GM10266 (cell line): Measurements from ENCODE around the gene PARD3B.
"Not testable (repeated sequence)": the region's sequence is repeated elsewhere in the genome, so short reads cannot be mapped to it uniquely, and the experiment has no call there.

Experiments
- DNase-seq: peaks from one replicate; pipeline ENCODE4 v3.0.0; 2012; ENCODE audit errors: extremely low spot score
- CTCF ChIP-seq: IDR thresholded peaks from 2 replicates; pipeline ENCODE4 v1.5.1; 2012; ENCODE audit warnings: mild to moderate bottlenecking, low read depth; ENCODE audit not compliant: control insufficient read depth, insufficient read depth; ENCODE audit errors: missing control alignments

The PARD3B gene

GRCh38 chr2:205475416-205475768 lies 930.1 kb downstream of the PARD3B start:
- TF ChIP-seq CTCF: no peak
- no peak for DNase-seq

DNA sequence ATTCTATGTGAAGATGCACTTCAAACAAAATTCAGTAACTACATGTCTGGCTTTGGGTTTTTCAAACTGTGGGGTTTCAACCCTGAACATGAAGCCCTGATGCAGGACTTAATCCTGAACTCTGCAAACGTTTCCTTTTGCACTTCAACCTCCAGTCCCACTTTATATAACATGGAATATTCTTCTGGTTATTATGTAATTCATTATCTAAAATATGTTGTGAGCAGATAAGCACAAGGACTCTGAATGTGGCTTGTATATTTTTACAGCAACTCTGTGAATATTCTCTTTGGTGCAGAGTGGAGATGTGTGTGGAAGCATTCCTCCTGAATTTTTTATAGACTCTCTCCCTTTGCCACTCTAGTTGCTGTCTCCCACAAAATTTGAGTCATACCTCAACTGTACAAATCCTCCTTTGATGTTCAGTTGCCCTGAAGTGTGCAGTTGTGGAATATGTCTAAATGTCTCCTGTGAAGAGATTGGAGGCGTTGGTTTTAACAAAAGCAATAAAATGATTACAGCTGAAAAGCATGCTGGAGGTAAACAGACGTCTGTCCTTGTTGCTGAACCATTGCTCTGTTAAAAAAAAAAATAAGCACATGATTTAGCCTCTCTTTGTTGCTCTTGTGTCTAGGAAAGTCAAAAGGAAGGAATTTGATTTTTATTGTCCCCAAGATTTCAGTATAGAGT lies 931.9 kb downstream of the PARD3B start:
- DNase-seq: no peak
- no peak for TF ChIP-seq CTCF

DNA sequence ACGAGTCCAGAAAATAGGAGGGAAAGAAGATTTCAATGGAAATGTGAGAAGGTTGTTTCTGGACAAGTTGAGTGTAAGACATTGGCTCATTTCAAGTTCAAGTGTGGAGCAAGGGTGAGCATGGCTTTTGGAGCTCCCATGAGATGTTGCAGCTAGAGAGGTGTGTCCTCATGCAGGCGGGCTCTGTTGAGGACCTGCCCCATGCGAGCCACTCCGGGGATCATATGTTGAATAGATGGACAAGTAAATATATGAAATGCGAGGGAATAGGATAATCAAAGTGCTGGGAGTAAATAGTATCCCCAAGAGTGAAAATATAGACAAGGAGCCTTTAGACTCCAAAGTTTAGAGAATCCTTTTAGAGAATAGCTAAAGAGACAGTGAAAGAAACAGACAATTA lies 936.6 kb downstream of the PARD3B start:
- no peak for DNase-seq
- no peak for TF ChIP-seq CTCF

- no peak for DNase-seq
- no peak for TF ChIP-seq CTCF
These were observed 937.3 kb downstream of the PARD3B start for GRCh38 chr2:205482399-205483081.

GRCh38 chr2:205483095-205483494 lies 937.8 kb downstream of the PARD3B start:
- no peak for TF ChIP-seq CTCF
- no peak for DNase-seq

DNA sequence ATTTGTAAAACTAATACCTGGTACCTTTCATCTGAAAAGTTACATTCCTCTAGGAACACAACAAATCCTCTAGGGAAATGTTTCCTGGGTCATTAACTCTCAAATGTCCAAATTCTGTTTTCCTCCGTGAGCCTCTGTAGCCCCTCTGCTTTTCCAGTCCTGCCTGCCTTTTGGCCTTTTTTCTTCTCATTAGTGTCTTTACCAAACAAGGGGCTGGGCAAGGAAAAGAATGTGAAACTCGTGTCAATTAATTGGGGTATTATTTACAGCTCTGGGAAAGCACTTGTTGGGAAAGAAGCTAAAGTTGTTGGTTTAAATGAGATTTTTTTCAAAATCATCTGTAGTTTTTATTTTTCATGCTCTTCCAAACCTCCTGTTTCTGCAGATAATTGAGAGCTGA lies 938.9 kb downstream of the PARD3B start:
- no peak for TF ChIP-seq CTCF
- DNase-seq: no peak

DNA sequence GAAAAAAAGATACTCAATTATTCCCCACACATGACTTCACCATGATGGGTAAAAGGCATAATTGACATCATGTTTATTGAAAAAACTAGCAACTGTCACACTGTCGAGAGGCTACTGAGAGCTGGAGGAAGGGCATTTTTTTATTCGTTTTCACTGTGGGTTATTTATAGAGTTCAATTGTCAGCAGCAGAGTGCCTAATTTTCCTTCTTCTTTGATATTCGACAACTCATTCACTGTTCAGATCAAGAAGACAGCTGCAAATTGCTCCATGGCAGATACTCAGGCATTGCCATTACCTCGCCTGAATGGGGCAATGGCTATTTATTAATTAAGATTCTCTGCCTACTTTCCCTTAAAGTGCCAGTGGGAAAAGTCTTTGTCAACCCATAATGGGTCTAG lies 939.5 kb downstream of the PARD3B start:
- no peak for DNase-seq
- TF ChIP-seq CTCF: no peak

DNA sequence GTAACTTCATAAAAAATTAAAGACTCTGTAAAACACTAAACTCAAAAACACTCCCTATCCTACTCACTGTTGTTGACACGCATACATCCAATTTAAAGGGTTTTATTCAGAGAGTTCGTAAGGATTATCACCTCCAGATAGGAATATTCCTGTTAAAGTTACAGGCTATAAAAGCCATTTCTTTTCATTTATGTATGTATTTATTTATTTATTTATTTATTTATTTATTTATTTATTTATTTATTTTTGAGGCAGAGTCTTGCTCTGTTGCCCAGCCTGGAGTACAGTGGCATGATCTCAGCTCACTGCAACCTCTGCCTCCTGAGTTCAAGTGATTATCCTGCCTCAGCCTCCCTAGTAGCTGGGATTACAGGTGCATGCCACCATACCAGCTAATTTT lies 948.3 kb downstream of the PARD3B start:
- not testable (repeated sequence) for DNase-seq
